Iris pigment epithelial cell (primary cell): ENCODE results near the gene TMEM120B.
A peak's percentile ranks its signal among the peaks of the same experiment; 100 is the strongest.
"Not testable (repeated sequence)": the region's sequence is repeated elsewhere in the genome, so short reads cannot be mapped to it uniquely, and the experiment has no call there.

Experiments
- DNase-seq: peaks from one replicate; pipeline ENCODE4 v3.0.0-alpha.2; 2011; ENCODE audit warnings: low read depth

TMEM120B gene

GRCh38 chr12:121709064-121709424 lies 3.5 kb upstream of the TMEM120B start:
- not testable (repeated sequence) for DNase-seq

- DNase-seq, result peak; percentile 79
These were observed 3.0 kb upstream of the TMEM120B start for GRCh38 chr12:121709478-121709961.

DNA sequence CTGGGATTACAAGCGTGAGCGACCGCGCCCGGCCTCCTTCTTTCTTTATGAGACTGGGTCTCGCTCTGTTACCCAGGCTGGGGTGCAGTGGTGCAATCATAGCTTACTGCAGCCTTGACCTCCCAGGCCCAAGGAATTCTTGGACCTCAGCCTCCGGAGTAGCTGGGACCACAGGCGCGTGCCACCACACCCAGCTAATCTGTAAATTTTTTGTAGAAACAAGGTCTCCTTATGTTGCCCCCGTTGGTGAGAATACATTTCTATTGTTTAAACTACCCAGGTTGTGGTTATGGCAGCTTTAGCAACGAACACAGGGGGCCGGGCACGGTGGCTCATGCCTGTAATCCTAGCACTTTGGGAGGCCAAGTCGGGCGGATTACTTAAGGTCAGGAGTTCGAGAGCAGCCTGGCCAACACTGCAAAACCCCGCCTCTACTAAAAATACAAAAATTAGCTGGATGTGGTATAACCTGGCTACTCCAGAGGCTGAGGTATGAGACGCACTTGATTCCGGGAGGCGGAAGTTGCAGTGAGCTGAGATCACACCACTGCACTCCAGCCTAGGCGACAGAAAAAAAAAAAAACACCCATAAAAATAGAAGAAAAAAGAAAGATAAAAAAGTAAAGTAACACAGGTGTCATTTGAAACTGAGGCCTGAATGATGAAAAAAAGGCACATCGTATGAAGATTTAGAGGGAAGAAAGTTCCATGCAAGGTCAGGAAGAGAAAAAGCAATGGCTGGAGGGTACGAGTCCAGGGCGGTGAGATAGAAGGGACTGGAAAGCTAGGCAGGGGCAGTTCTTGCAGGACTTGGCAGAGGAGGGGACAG lies 977 bp upstream of the TMEM120B start:
- DNase-seq, result peak; percentile 68

- peak; percentile 28 for DNase-seq
These were observed 427 bp upstream of the TMEM120B start for GRCh38 chr12:121712190-121712460.

GRCh38 chr12:121713257-121713777 lies 765 bp downstream of the TMEM120B start:
- DNase-seq, result peak; percentile 22

DNA sequence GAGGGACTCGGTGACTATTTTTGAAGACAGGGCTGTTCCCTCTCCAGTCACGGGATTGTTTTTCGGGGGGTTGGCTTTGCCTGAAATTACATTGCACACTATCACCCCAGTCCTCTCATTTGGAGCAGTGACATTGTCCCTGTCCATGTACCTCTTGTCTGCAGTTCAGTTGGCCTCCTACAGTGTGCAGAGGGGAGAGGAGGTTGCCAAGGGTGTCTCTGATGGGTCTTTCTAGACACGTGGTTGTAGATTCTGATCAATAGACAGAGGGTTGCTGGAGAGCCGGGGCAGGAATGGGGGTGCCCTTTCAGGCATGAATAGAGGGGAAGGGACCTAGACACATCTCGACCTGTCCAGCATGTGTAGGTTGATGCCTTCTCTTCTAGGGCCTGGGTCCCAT lies 1.2 kb downstream of the TMEM120B start:
- no peak for DNase-seq

DNA sequence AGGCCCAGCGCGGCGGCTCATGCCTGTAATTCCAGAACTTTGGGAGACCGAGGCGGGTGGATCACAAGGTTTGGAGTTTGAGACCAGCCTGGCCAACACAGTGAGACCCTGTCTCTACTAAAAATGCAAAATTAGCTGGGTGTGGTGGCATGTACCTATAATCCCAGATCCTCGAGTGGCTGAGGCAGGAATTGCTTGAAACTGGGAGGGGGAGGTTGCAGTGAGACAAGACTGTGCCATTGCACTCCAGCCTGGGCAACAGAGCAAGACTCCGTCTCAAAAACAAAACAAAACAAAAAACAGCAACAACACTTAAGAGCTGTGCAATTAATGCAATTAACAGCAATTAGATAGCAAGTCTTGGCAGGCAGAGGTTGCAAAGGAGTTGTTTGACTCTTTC lies 2.5 kb downstream of the TMEM120B start:
- DNase-seq, result not testable (repeated sequence)

DNA sequence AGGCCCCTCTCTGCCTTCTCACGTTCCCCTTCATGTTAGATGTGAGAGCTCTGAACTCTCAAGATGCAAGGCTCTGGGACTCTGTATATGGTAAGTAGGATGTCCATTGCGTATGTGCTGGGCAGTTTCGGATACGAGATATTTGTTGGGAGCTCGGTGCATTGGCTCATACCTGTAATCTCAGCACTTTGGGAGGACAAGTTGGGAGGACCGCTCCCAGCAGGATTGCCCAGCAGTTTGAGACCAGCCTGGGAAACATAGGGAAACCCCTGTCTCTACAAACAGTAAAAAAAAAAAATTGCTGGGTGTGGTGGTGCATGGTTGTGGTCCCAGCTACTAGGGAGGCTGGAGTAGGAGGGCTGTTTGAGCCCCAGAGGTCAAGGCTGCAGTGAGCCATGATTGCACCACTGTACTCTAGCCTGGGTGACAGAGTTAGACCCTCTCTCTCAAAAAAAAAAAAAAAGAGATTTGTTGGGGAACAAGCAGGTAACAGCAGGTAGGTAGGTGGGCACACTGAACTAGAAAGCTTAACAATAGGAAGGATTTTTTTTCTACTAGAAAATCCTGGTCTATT lies 3.4 kb downstream of the TMEM120B start:
- DNase-seq, result no peak

- DNase-seq, result peak; percentile 99
These were observed 4.6 kb downstream of the TMEM120B start for GRCh38 chr12:121717041-121717699.

DNA sequence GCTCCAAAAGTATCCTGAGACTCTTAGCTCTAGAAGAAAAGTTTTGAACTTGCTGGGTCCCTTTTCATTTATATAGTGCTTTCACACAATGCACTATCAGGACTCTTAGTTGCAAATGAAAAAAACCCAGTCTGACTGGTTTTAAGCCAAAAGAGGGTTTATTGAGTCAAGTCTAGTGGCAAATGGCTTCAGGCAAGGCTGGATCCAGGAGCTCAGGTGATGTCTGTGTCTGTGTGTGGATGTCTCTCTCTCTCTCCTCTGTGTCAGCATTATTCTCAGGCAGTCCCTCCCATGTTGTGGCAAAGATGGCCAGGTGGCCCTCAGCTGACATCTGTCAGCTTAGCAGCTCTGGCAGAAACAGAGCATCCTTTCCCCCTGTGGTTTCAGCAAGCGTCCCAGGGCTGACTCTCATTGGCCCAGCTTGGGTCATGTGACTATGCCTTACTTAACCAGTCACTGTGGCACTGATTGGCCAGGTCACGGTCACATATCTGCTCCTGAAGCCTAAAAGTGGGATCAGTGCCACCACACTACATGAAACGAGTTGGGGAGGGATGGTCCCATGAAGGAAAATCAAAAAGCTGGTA lies 6.2 kb downstream of the TMEM120B start:
- no peak for DNase-seq

DNA sequence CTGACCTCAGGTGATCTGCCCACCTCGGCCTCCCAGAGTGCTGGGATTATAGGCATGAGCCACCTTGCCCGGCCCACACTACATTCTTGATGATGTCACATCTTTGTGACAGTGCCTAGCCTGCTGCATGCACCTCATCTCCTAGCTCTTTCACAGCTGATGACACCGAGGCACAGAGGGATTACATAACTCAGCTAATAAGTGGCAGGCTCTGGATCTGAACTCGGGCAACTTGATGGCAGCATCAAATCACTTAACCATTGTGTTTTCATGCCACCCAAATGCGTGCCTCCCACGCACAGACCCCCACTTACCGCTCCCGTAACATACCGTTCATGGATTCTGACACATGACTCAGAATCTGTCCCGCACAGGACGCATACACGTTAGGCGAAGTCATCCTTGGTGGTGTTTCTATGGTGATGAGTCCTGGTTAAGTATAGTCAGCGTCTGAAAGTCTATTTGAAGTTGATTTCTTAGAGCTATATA lies 7.4 kb downstream of the TMEM120B start:
- peak; percentile 89 for DNase-seq

GRCh38 chr12:121720762-121721161 lies 8.2 kb downstream of the TMEM120B start:
- no peak for DNase-seq

GRCh38 chr12:121722511-121722910 lies 10.0 kb downstream of the TMEM120B start:
- no peak for DNase-seq

DNA sequence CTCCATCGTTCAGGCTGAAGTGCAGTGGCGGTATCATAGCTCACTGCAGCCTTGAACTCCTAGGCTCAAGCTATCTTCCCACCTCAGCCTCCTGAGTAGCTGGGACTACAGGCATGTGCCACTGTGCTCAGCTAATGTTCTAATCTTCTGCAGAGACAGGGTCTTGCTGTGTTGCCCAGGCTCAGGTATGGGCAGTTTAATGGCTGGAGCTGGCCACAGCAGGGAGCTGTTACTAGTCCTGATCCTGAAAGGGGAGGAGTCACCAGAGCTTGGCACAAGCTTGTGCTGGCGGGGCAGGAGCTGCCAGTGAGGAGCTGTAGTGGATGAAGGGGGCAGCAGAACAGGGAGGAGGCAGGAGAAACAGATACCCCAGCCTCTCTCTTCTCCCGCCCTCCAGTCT lies 10.6 kb downstream of the TMEM120B start:
- no peak for DNase-seq

- peak; percentile 18 for DNase-seq
These were observed 12.4 kb downstream of the TMEM120B start for GRCh38 chr12:121724925-121725324.

DNA sequence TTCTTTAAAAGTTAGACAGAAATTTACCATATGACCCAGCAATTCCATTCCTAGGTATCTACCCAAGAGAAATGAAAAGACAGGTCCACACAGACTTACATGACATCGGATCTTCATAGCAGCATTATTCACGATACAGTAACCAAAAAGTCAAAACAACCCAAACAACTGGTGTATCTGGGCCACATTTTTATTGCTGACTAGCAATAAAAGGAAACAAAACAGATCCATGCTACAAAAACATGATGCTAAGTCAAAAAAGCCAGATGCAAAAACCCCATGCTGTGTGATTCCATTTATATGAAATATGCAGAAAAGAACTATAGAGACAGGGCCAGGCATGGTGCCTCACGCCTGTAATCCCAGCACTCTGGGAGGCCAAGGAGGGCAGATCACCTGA lies 12.9 kb downstream of the TMEM120B start:
- no peak for DNase-seq

GRCh38 chr12:121729021-121729420 lies 16.5 kb downstream of the TMEM120B start:
- DNase-seq, result no peak

- no peak for DNase-seq
These were observed 18.9 kb downstream of the TMEM120B start for GRCh38 chr12:121731473-121731872.

DNA sequence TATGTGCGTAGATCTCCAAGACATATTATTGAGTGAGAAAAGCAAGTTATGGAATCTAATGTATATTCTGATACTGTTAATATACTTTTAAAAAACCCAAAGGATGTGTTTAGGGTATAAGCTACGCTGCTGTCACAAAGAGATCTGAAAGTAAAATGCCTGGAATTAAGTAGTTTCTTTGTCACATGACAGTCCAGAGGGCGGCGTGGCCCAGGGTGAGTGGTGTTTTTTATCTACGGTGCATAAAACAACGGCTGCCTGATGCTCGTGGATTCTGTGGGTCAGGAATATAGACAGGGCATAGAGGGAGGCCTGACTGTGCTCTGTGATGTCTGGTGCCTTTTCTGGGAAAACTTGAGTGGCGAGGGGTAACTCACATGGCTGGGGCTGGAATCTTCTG lies 21.3 kb downstream of the TMEM120B start:
- no peak for DNase-seq

DNA sequence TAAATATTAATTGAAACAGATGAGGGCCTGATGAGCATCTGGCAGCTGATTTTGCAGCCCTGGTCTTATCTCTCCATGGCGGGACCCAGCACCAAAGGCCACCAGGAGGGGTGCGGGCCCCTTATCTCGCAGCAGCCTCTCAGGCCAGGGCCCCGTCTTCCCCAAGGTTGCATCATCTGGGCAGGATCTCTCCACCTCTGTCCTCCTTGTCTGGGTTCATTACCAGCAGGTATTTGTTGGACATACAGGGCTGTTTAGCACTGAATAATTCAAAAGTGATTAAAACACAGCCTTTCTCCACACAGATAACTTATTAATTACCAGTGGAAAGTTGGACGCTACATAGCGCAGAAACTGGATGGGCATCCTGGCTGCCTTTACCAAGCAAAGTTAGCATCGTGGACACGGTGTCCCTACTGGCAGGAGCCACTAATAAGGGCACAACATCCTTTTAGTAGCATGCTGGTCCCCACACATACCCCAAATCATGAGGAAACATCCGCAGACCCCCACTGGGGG lies 25.8 kb downstream of the TMEM120B start:
- no peak for DNase-seq

DNA sequence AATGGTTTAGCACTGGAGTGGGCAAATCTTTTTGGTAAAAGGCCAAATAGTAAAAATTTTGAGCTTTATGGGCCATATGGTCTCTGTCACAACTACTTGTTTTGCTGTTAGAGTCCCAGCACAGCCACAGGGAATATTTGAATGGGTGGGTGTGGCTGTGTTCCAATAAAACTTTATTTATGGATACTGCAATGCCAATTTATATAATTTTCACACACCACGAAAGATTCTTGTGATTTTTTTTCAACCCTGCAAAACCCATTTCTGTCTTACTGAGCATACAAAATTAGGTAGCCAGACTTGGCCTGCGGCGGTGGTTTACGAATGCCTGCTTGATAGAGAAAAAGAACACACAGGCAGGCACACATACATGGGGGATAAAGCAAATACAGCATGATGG lies 28.3 kb downstream of the TMEM120B start:
- DNase-seq, result no peak

DNA sequence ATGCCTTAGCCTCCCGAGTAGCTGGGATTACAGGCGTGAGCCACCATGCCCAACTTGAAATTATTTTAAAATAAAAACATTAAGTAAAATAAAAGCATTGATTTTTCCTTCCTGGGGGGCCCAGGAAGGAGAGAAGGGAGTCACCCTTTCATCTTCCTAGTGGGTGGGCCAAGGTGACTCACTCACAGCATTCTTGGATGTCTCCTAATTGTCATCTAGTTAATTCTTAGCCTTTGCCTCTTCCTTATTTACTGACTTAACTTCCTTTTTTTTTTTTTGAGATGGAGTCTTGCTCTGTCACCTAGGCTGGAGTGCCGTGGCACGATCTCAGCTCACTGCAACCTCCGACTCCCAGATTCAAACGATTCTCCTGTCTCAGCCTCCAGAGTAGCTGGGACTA lies 29.2 kb downstream of the TMEM120B start:
- no peak for DNase-seq
